Activated CD4-positive, alpha-beta memory T cell treated with anti-CD3 and anti-CD28 coated beads, Interleukin-2, amount 10 ng/mL, durations not matched to agents 7 days and 5 days (primary cell): ENCODE measurements around the gene KCNK7. TPM values are rescaled to one million over a fixed set of nuclear protein-coding genes. Genes with fewer than 3 reads are reported as not detected.

Experiments
- CTCF ChIA-PET: fragments of 350-600 bp; sonication (Branson Sonifier 250); formaldehyde crosslinking; loops from one replicate; lab custom pipeline; 2021; ENCODE audit warnings: antibody characterized with exemption, inconsistent platforms; lab: Charles Lee
- POLR2A ChIA-PET: fragments of 350-600 bp; sonication (Branson Sonifier 250); formaldehyde crosslinking; loops from one replicate; lab custom pipeline; 2021; ENCODE audit warnings: antibody characterized with exemption; lab: Charles Lee
- DNase-seq: peaks from one replicate; pipeline ENCODE4 v3.0.0-alpha.2; 2020
- H3K27ac Mint-ChIP-seq: one replicate; pipeline ENCODE4 v1.8.0; 2021; ENCODE audit warnings: mild to moderate bottlenecking, mixed read lengths
- H3K27me3 Mint-ChIP-seq: one replicate; pipeline ENCODE4 v1.8.0; 2021; ENCODE audit warnings: mixed read lengths
- H3K36me3 Mint-ChIP-seq: one replicate; pipeline ENCODE4 v1.8.0; 2021; ENCODE audit warnings: low read depth, mixed read lengths
- H3K4me1 Mint-ChIP-seq: one replicate; pipeline ENCODE4 v1.8.0; 2021; ENCODE audit warnings: mixed read lengths
- H3K4me3 Mint-ChIP-seq: one replicate; pipeline ENCODE4 v1.8.0; 2021; ENCODE audit warnings: mild to moderate bottlenecking, mixed read lengths
- H3K9me3 Mint-ChIP-seq: one replicate; pipeline ENCODE4 v1.8.0; 2021; ENCODE audit warnings: mixed read lengths
- total RNA-seq, 2 experiments: library from RNA; stranded (reverse); gene quantifications; one replicate each; pipeline ENCODE4 v1.2.3, GENCODE V29; 2021

The KCNK7 gene
- total RNA-seq, 2 experiments from 2014 or later: 0.80 to 1.0 TPM

GRCh38 chr11:65615950-65616574, 20.5 kb upstream of the KCNK7 start:
- DNase-seq: peak; percentile 67
- Mint-ChIP-seq H3K27me3 (no peaks in the 10 kb centered on the region), H3K4me1 (peaks cover 39% of the 10 kb centered on the region), H3K9me3 (no peaks in the 10 kb centered on the region), H3K27ac (peak overlapping the region; percentile 95), H3K36me3 (peaks cover 43% of the 10 kb centered on the region), H3K4me3 (peak overlapping the region; percentile 98)
- ChIA-PET POLR2A (interaction anchor here (0.9 to 6.9 kb wide), 28 partner anchors 10 to 499 kb away, joined by 3 to 82 read pairs (median 9); partner anchors contain the start of genes CCDC85B, CFL1, EHBP1L1 and FAM89B), CTCF (interaction anchor here (0.6 to 2.8 kb wide), 9 partner anchors 10 to 307 kb away, joined by 3 to 22 read pairs (median 7); partner anchors contain the start of genes FAM89B, MUS81, SIPA1 and ZNRD2)

- H3K9me3 Mint-ChIP-seq: no peaks in the 10 kb centered on the region
- peak within 1 kb of the TSS; percentile 95 for H3K27ac Mint-ChIP-seq
- H3K27me3 Mint-ChIP-seq: no peaks in the 10 kb centered on the region
- peak within 1 kb of the TSS; percentile 98 for H3K4me3 Mint-ChIP-seq
- POLR2A ChIA-PET: interaction anchor here (0.7 to 6.9 kb wide), 40 partner anchors 11 to 872 kb away, joined by 3 to 82 read pairs (median 8); partner anchors contain the start of genes BANF1, CCDC85B, CFL1 and EHBP1L1
- CTCF ChIA-PET: interaction anchor here (0.6 to 2.8 kb wide), 14 partner anchors 20 to 306 kb away, joined by 3 to 22 read pairs (median 6); partner anchors contain the start of genes EHBP1L1, FAM89B, KAT5 and KCNK7
- peaks cover 48% of the 10 kb centered on the region for H3K36me3 Mint-ChIP-seq
- H3K4me1 Mint-ChIP-seq: peaks cover 44% of the 10 kb centered on the region
- peak; percentile 100 for DNase-seq
These were observed 19.8 kb upstream of the KCNK7 start, which contains the start of gene PCNX3 for GRCh38 chr11:65615229-65615949. Gene PCNX3 (plus strand): TSS chr11:65615776. CDS start chr11:65616312, 536 bp downstream.

DNA sequence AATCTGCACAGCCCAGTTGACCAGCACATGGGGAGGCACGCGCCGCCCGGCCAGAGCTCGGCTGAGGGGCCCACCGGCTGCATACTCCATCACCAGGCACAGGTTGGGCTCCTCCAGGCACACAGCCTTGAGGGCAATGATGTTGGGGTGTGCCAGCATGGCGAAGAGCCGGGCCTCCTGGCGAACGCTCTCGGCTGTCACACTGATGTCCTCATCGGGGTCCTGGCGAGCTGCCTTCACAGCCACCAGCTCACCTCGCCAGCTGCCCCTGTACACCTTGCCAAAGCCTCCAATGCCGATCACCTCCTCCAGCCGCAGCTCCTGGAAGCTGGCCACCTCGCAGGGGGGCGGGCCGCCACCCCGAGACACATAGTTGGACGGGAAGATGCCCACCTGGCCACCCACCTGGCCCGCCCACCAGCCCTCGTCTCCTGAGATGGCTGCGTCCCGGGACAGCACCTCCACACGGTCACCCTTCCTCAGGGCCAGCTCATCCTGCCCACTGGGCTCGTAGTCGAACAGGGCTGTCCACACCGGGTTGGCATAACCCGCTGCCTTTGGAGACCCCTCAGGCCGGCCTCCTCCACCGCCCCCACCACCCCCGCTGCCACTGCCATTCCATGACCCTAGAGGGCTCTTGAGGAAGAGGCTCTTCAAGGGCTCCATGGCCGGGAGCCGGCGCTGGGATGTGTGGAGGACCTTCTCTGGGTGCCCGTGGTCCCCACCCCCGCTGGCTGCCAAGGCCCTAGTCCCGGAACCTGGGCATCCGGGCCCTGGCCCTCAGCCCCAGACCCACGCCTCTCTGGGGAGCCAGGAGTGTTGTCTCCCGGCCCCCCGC, 17.7 kb upstream of the KCNK7 start:
- Mint-ChIP-seq H3K4me3 (peak overlapping the region; percentile 97), H3K36me3 (peaks cover 47% of the 10 kb centered on the region), H3K4me1 (peaks cover 61% of the 10 kb centered on the region), H3K27me3 (no peaks in the 10 kb centered on the region), H3K9me3 (no peaks in the 10 kb centered on the region), H3K27ac (peak overlapping the region; percentile 95)
- POLR2A ChIA-PET: interaction anchor here (0.7 to 6.9 kb wide), 21 partner anchors 9 to 517 kb away, joined by 3 to 82 read pairs (median 5); partner anchors contain the start of genes EHBP1L1, FAM89B, FRMD8 and KCNK7
- DNase-seq: peak; percentile 26
- CTCF ChIA-PET: interaction anchor here (0.6 to 2.8 kb wide), 5 partner anchors 19 to 289 kb away, joined by 4 to 22 read pairs (median 6); partner anchors contain the start of genes FAM89B and ZNRD2

- Mint-ChIP-seq H3K27me3 (no peaks in the 10 kb centered on the region), H3K4me1 (peaks cover 63% of the 10 kb centered on the region), H3K27ac (peak overlapping the region; percentile 95), H3K9me3 (no peaks in the 10 kb centered on the region), H3K4me3 (peak overlapping the region; percentile 97), H3K36me3 (peaks cover 52% of the 10 kb centered on the region)
- DNase-seq: no peak
- ChIA-PET CTCF (interaction anchor here (0.6 to 2.0 kb wide), 4 partner anchors 18 to 288 kb away, joined by 4 to 9 read pairs (median 6); no protein-coding TSS in a partner anchor), POLR2A (interaction anchor here (0.7 to 6.9 kb wide), 18 partner anchors 9 to 247 kb away, joined by 3 to 82 read pairs (median 5); partner anchors contain the start of genes EHBP1L1, FAM89B, FRMD8 and KCNK7)
These were observed 17.1 kb upstream of the KCNK7 start for GRCh38 chr11:65612691-65613090.

GRCh38 chr11:65611758-65612603, 16.4 kb upstream of the KCNK7 start:
- peak overlapping the region; percentile 95 for H3K27ac Mint-ChIP-seq
- DNase-seq: no peak
- H3K4me1 Mint-ChIP-seq: peaks cover 56% of the 10 kb centered on the region
- POLR2A ChIA-PET: interaction anchor here (0.7 to 6.9 kb wide), 12 partner anchors 8 to 107 kb away, joined by 3 to 82 read pairs (median 6); partner anchors contain the start of genes EHBP1L1, FAM89B, KCNK7 and SIPA1
- CTCF ChIA-PET: interaction anchor here (1.4 to 2.0 kb wide), 2 partner anchors 24 to 71 kb away, joined by 6 to 9 read pairs; no protein-coding TSS in a partner anchor
- no peaks in the 10 kb centered on the region for H3K9me3 Mint-ChIP-seq
- H3K4me3 Mint-ChIP-seq: peak overlapping the region; percentile 97
- no peaks in the 10 kb centered on the region for H3K27me3 Mint-ChIP-seq
- H3K36me3 Mint-ChIP-seq: peaks cover 54% of the 10 kb centered on the region

DNA sequence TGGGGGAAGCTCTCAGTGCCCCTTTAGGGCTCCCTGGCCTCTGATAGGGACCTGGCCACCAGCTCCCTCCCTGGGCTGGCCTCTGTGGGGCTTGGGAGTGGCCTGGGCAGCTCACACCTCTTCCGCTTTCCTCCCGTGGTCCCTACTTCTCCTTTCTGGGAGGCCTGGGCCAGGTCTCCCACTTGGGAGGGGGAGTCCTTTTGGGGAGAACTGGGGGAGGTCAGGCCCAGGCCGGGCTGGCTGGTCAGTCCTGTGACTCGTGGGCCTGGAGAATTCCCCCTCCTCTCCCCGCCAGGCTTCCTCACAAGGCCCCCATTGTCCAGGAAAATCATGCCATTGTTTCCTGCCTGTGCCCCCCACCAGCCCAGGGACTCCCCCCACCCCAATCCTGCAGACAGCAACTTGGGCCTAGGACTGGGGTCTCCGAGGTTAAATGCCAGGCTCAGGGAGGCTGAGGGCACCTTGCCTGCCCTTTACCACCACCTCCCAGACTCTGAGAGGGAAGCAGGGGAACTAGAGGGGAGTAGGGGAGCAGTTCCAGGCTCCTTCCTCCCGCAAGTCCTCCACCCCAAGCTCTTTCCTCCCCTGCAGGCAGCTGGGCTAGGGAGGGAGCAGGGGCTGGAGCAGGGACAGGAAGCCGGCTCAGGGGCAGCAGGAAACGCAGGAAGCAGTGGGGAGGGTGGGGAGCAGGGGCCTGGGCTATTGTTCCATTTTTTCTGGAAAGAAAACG, 15.6 kb upstream of the KCNK7 start:
- peaks cover 54% of the 10 kb centered on the region for H3K36me3 Mint-ChIP-seq

DNA sequence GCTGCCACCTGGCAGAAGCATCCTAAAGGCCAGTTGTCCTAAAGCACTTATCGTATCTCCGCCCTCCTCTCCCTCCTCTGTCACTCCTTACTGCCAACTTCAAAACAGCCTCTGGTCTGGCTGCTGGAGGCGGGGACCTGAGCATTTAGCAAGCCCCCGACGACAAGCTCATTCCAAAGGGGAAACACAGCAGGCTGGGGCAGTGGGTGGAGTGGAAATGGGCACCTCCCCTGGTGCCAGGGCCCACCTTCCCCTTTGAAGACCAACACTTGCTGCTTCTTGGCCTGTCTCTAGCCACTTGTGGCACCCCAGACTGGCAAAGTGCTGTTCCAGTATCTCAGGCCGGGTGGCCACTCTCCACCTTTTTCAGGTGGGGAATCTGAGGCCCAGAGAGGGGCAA, 14.8 kb upstream of the KCNK7 start:
- no peak overlapping the region for H3K4me3 Mint-ChIP-seq
- peaks cover 50% of the 10 kb centered on the region for H3K4me1 Mint-ChIP-seq
- no peaks in the 10 kb centered on the region for H3K27me3 Mint-ChIP-seq
- H3K36me3 Mint-ChIP-seq: peaks cover 58% of the 10 kb centered on the region
- POLR2A ChIA-PET: interaction anchor here (0.6 to 1.6 kb wide), 7 partner anchors 14 to 413 kb away, joined by 3 to 8 read pairs (median 3); partner anchors contain the start of genes EHBP1L1 and KCNK7
- DNase-seq: no peak
- peak overlapping the region; percentile 8 for H3K27ac Mint-ChIP-seq
- CTCF ChIA-PET: interaction anchor here (0.6 to 0.7 kb wide), 3 partner anchors 22 to 412 kb away, joined by 3 read pairs; no protein-coding TSS in a partner anchor
- no peaks in the 10 kb centered on the region for H3K9me3 Mint-ChIP-seq

More for the DNA sequence above, 15.6 kb upstream of the KCNK7 start:
- DNase-seq: no peak
- Mint-ChIP-seq H3K27ac (peak overlapping the region; percentile 47), H3K4me1 (peaks cover 50% of the 10 kb centered on the region), H3K4me3 (peak overlapping the region; percentile 97), H3K9me3 (no peaks in the 10 kb centered on the region), H3K27me3 (no peaks in the 10 kb centered on the region)
- CTCF ChIA-PET: interaction anchor here (0.6 to 0.7 kb wide), 3 partner anchors 15 to 295 kb away, joined by 3 read pairs; partner anchors contain the start of gene KCNK7
- POLR2A ChIA-PET: interaction anchor here (0.7 to 1.5 kb wide), 4 partner anchors 23 to 101 kb away, joined by 3 to 4 read pairs (median 3); partner anchors contain the start of gene EHBP1L1

DNA sequence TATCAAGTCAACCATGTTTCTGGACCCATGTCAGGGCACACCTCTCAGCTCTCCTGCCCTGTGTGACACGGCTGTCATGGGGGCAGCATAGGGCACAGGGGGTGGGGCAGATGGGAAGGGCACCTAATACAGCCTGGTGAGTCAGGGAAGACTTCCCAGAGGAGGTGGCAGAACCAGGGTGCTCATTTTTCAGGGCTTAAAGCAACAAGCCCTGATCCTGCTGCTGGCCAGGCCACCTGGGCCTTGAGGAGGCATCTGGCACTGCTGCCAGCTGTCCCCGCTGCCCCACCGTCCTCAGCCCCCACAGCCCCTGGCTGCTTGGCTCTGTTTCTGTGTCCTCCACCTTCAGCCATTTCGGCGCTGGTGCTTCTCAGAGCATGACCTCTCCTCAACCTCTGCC, 14.1 kb upstream of the KCNK7 start:
- Mint-ChIP-seq H3K9me3 (no peaks in the 10 kb centered on the region), H3K4me1 (peaks cover 50% of the 10 kb centered on the region), H3K4me3 (no peak overlapping the region), H3K27me3 (no peaks in the 10 kb centered on the region), H3K36me3 (peaks cover 63% of the 10 kb centered on the region), H3K27ac (peak overlapping the region; percentile 62)
- ChIA-PET POLR2A (interaction anchor here (1.1 to 1.6 kb wide), 5 partner anchors 14 to 249 kb away, joined by 3 to 8 read pairs (median 3); partner anchors contain the start of genes CFL1 and KCNK7), CTCF (interaction anchor here (0.6 to 1.5 kb wide), 3 partner anchors 16 to 412 kb away, joined by 3 to 5 read pairs (median 4); no protein-coding TSS in a partner anchor)
- DNase-seq: no peak

GRCh38 chr11:65609229-65609628, 13.6 kb upstream of the KCNK7 start:
- DNase-seq: no peak
- no peaks in the 10 kb centered on the region for H3K27me3 Mint-ChIP-seq
- no peaks in the 10 kb centered on the region for H3K9me3 Mint-ChIP-seq
- no peak overlapping the region for H3K4me3 Mint-ChIP-seq
- POLR2A ChIA-PET: interaction anchor here (1.1 to 1.6 kb wide), 6 partner anchors 13 to 249 kb away, joined by 3 to 8 read pairs (median 4); partner anchors contain the start of genes CFL1 and KCNK7
- peaks cover 50% of the 10 kb centered on the region for H3K4me1 Mint-ChIP-seq
- CTCF ChIA-PET: interaction anchor here (1.3 to 1.5 kb wide), 2 partner anchors 15 to 21 kb away, joined by 4 to 5 read pairs; no protein-coding TSS in a partner anchor
- peak overlapping the region; percentile 62 for H3K27ac Mint-ChIP-seq
- H3K36me3 Mint-ChIP-seq: peaks cover 64% of the 10 kb centered on the region
